K562 (cell line): ENCODE results near the gene SDSL. TPM values are rescaled to one million over a fixed set of nuclear protein-coding genes. Genes with fewer than 3 reads are reported as not detected.

ENCODE experiments used
- ATAC-seq: fragments of 200-7000 bp; cut with Tn5 transposase; 3 replicates; pipeline ENCODE4 v1.9.1; 2020; ENCODE audit warnings: moderate library complexity
- BruUV-seq: library from RNA; stranded (reverse); fragments of 400-500 nt; replicated peaks from 2 replicates; lab custom pipeline; 2021; lab: Mats Ljungman, UMichigan
- CTCF ChIA-PET: fragments of 300-600 bp; formaldehyde crosslinking; extraction: SDS; loops from one replicate; lab custom pipeline; 2021; ENCODE audit warnings: low intra/inter-chr PET ratio; lab: Yijun Ruan, JAX
- POLR2A ChIA-PET: fragments of 300-600, 350-650 bp; sonication (Branson Sonifier 250); formaldehyde crosslinking; extraction: SDS; loops from one replicate; lab custom pipeline; 2021; ENCODE audit warnings: antibody characterized with exemption, inconsistent platforms; lab: Yijun Ruan, JAX
- DNase-seq, 4 experiments: peaks; one replicate each; pipeline versions ENCODE4 v3.0.0 to v3.0.0-alpha.2; 2011 to 2018; ENCODE audit warnings: low spot score in 3 of 4, mixed read lengths in 3 of 4; ENCODE audit errors: extremely low read depth in 1 of 4
- FAIRE-seq: peaks from 2 replicates; lab custom pipeline; 2011; peaks lifted over from hg19 to GRCh38; lab: Jason Lieb, UNC
- H2AFZ ChIP-seq: 2 replicates; pipeline ENCODE4 v1.6.0; 2011; ENCODE audit warnings: low read depth, low read length, control low read depth, inconsistent platforms
- H3K27ac ChIP-seq: fragments of 200-600 bp; 3 replicates; pipeline ENCODE4 v1.8.0; 2011; ENCODE audit warnings: low read depth, mild to moderate bottlenecking, control low read depth, inconsistent platforms, low read length, moderate library complexity, mixed read lengths; ENCODE audit errors: extremely low read depth
- H3K27me3 ChIP-seq, 2 experiments: fragments of 300-600 bp in 1 of 2; 2 replicates in 1 of 2; 3 replicates in 1 of 2; pipeline versions ENCODE4 v1.6.0 to v1.8.0; 2011; ENCODE audit warnings: inconsistent platforms in 2 of 2, low read length in 2 of 2, mild to moderate bottlenecking in 1 of 2, mixed read lengths in 1 of 2, moderate library complexity in 1 of 2; ENCODE audit not compliant: control insufficient read depth in 2 of 2, insufficient read depth in 2 of 2
- H3K36me3 ChIP-seq: fragments of 300-600 bp; 3 replicates; pipeline ENCODE4 v1.8.0; 2011; ENCODE audit warnings: mild to moderate bottlenecking, low read length, inconsistent platforms; ENCODE audit not compliant: control insufficient read depth, insufficient read depth
- H3K4me1 ChIP-seq, 2 experiments: fragments of 200-600 bp in 1 of 2; replicated peaks in 1 of 2; 2 replicates in 1 of 2; 3 replicates in 1 of 2; pipeline versions ENCODE4 v1.5.1 to v1.8.0; 2011; ENCODE audit warnings: inconsistent platforms in 2 of 2, low read length in 2 of 2, mild to moderate bottlenecking in 1 of 2, mixed read lengths in 1 of 2, moderate library complexity in 1 of 2; ENCODE audit not compliant: control insufficient read depth in 2 of 2, insufficient read depth in 2 of 2
- H3K4me2 ChIP-seq: 2 replicates; pipeline ENCODE4 v1.6.1; 2011; ENCODE audit warnings: low read length, control low read depth, inconsistent platforms, mixed read lengths; ENCODE audit not compliant: insufficient read depth
- H3K4me3 ChIP-seq: fragments of 200-600 bp; sonication (generic), shearing (Covaris generic); 2 replicates; pipeline ENCODE4 v1.5.1; 2016; ENCODE audit warnings: control low read depth, inconsistent platforms
- H3K79me2 ChIP-seq: fragments of 200-600 bp; 3 replicates; pipeline ENCODE4 v1.8.0; 2011; ENCODE audit warnings: low read length, inconsistent platforms; ENCODE audit not compliant: control insufficient read depth, insufficient read depth
- H3K9ac ChIP-seq, 2 experiments: 2 replicates each; pipeline versions ENCODE4 v1.6.0 to v1.6.1; 2011; ENCODE audit warnings: low read depth in 2 of 2, low read length in 2 of 2, control low read depth in 1 of 2, inconsistent platforms in 1 of 2, mild to moderate bottlenecking in 1 of 2, mixed read lengths in 1 of 2; ENCODE audit not compliant: insufficient read depth in 1 of 2
- H3K9me1 ChIP-seq: one replicate; pipeline ENCODE4 v1.6.0; 2011; ENCODE audit warnings: inconsistent platforms, mild to moderate bottlenecking, low read length, moderate library complexity; ENCODE audit not compliant: control insufficient read depth, insufficient read depth
- H3K9me3 ChIP-seq: replicated peaks from 2 replicates; pipeline ENCODE4 v1.5.1; 2011; ENCODE audit warnings: low read depth, low read length, inconsistent platforms; ENCODE audit not compliant: control insufficient read depth, insufficient read depth
- H4K20me1 ChIP-seq: replicated peaks from 2 replicates; pipeline ENCODE4 v1.6.1; 2011; ENCODE audit warnings: low read length, inconsistent platforms, mixed read lengths; ENCODE audit not compliant: control insufficient read depth, insufficient read depth
- ADNP ChIP-seq: fragments of 200-800 bp; sonication (Bioruptor generic); IDR thresholded peaks from 2 replicates; pipeline ENCODE4 v1.6.1; 2016; ENCODE audit warnings: missing genetic modification characterization, missing compliant biosample characterization
- BMI1 ChIP-seq: fragments of 150-350 bp; IDR thresholded peaks from 2 replicates; pipeline ENCODE4 v1.6.1; 2014; ENCODE audit warnings: low read length
- FOXM1 ChIP-seq, 2 experiments: fragments of 450-650 bp in 1 of 2; sonication (generic) in 1 of 2; formaldehyde crosslinking in 1 of 2; IDR thresholded peaks; 2 replicates each; pipeline versions ENCODE4 v1.6.1 to v1.9.0; 2017 to 2022; ENCODE audit warnings: low read depth in 2 of 2, mild to moderate bottlenecking in 2 of 2, missing genetic modification reagents in 1 of 2, moderate library complexity in 1 of 2
- IRF2 ChIP-seq: sonication (generic); formaldehyde crosslinking; IDR thresholded peaks from 2 replicates; pipeline ENCODE4 v1.8.1; 2022; ENCODE audit warnings: mild to moderate bottlenecking, missing genetic modification reagents
- NR2F6 ChIP-seq: fragments of 450-650 bp; formaldehyde crosslinking; IDR thresholded peaks from 2 replicates; pipeline ENCODE4 v1.4.0; 2020; ENCODE audit warnings: mild to moderate bottlenecking
- SPI1 ChIP-seq: IDR thresholded peaks from 2 replicates; pipeline ENCODE4 v1.6.1; 2011; ENCODE audit warnings: low read depth, low read length, control low read depth, borderline replicate concordance
- ZNF12 ChIP-seq: sonication (generic); formaldehyde crosslinking; IDR thresholded peaks from 2 replicates; pipeline ENCODE4 v1.4.0; 2020; ENCODE audit warnings: mild to moderate bottlenecking, missing genetic modification reagents
- ZNF121 ChIP-seq: sonication (generic); formaldehyde crosslinking; conservative IDR thresholded peaks from 2 replicates; pipeline ENCODE4 v1.8.0; 2022; ENCODE audit warnings: missing genetic modification reagents
- ZNF586 ChIP-seq: fragments of 450-650 bp; formaldehyde crosslinking; conservative IDR thresholded peaks from 2 replicates; pipeline ENCODE4 v1.4.0; 2020; ENCODE audit warnings: mild to moderate bottlenecking, moderate library complexity
- WGBS: fragments of 100-300 bp; shearing (Covaris generic); methylation state at CpG from one replicate; pipeline ENCODE4 v1.1.6; 2016; ENCODE audit warnings: low coverage, mixed read lengths; ENCODE audit not compliant: insufficient coverage; ENCODE audit errors: missing lambda C conversion rate; 5-methylcytosine and 5-hydroxymethylcytosine counted together
- in situ Hi-C: fragments of 300-500 bp; cut with MboI; formaldehyde crosslinking; loops from 4 replicates; pipeline ENCODE4 v1.15.0; 2018; ENCODE audit warnings: inconsistent platforms, mixed read lengths
- intact Hi-C: fragments of 100-400 bp; cut with micrococcal nuclease; formaldehyde crosslinking; loops from 2 replicates; pipeline ENCODE4 v1.14.2; 2022
- polyA plus RNA-seq, 8 experiments: library from polyadenylated mRNA; depleted of rRNA in 4 of 8; stranded (reverse) in 5 of 8; unstranded in 3 of 8; fragments of >200 nt; fragmentation: Nextera tagmentation in 2 of 8; fragmentation: Illumina TruSeq in 1 of 8; extraction: Ambion mirVana in 2 of 8; extraction: Trizol in 1 of 8; gene quantifications; 2 replicates each; pipeline versions ENCODE4 v1.2.1 to v1.2.3, GENCODE V29; 2011 to 2014; ENCODE audit warnings: inconsistent platforms in 1 of 8, missing spikeins in 1 of 8
- total RNA-seq, 7 experiments: library from RNA; depleted of rRNA in 6 of 7; stranded (reverse); fragments of >200 nt in 6 of 7; fragmentation: Illumina TruSeq in 2 of 7; extraction: Trizol in 2 of 7; gene quantifications; 2 replicates each; pipeline versions ENCODE4 v1.2.1 to v1.2.3, GENCODE V29; 2011 to 2021; ENCODE audit warnings: low replicate concordance in 1 of 7
- TF ChIP-seq, protein P1 (sequence below), 2 experiments: fragments of 450-650 bp; conservative IDR thresholded peaks; 2 replicates each; pipeline ENCODE4 v1.6.1; 2017; ENCODE audit warnings: mild to moderate bottlenecking in 2 of 2, moderate library complexity in 2 of 2
- TF ChIP-seq, protein P2 (sequence below): fragments of 450-650 bp; formaldehyde crosslinking; conservative IDR thresholded peaks from 2 replicates; pipeline ENCODE4 v1.4.0; 2022; ENCODE audit warnings: mild to moderate bottlenecking, missing genetic modification characterization

Gene SDSL
- total and polyA plus RNA-seq, 9 of the 15 experiments (the other 6 are each of a cell fraction or from before 2014, with no cell fraction given) = 0.31 to 11.0 (median 7.4) TPM

DNA sequence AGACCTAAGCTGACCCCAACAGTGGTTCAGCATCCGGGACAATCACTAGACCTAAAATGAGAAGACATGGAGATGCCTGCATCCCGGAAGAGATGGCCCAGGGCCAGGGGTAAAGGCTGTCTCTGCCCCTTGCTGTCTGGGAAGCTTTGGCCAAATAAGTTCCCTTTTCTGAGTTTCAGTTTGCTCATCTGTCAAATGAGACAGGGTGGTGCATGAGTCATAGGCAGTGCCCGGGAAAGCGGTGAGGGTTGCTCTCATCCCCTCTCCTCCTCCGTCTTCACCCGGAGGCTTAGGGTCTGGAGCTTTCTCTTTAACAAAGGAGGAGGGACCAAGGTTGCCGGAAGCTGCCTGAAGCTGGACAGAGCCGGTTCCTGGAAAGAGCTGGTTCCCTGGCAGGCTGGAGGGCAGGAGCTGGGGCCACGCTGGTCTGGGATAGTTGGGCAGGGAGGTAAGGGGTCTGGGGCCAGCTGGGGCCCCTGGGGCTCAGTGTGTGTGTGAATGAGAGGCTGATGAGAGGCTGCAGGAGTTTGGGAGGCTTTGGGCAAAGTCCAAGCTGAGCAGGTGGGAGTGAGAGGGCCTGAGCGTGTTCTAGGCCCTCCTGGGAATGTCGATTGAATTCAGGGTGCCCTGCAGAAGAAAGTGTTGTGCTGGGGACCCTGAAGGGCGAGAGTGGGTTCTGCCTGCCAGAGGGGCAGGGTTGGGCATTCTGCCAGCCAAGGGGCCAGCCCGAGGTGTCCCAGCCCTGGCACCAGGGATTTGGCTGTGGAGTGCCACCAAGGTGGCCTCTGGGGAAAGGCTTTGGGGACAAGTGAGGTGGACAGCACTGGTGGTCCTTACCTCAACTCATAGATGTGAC lies at the start of gene SDSL (continued):
- TF ChIP-seq, protein P1, sequence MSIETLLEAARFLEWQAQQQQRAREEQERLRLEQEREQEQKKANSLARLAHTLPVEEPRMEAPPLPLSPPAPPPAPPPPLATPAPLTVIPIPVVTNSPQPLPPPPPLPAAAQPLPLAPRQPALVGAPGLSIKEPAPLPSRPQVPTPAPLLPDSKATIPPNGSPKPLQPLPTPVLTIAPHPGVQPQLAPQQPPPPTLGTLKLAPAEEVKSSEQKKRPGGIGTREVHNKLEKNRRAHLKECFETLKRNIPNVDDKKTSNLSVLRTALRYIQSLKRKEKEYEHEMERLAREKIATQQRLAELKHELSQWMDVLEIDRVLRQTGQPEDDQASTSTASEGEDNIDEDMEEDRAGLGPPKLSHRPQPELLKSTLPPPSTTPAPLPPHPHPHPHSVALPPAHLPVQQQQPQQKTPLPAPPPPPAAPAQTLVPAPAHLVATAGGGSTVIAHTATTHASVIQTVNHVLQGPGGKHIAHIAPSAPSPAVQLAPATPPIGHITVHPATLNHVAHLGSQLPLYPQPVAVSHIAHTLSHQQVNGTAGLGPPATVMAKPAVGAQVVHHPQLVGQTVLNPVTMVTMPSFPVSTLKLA (conservative IDR thresholded peaks at IDR 0.05) = peak in 1 of 2 experiments; percentile 67; a peak in 2 of 4 replicates
- TF ChIP-seq NR2F6 (CRISPR knock-in tag) (no peak), SPI1 (no peak), ZNF121 (no peak), ZNF586 (no peak), BMI1 (no peak)

DNA sequence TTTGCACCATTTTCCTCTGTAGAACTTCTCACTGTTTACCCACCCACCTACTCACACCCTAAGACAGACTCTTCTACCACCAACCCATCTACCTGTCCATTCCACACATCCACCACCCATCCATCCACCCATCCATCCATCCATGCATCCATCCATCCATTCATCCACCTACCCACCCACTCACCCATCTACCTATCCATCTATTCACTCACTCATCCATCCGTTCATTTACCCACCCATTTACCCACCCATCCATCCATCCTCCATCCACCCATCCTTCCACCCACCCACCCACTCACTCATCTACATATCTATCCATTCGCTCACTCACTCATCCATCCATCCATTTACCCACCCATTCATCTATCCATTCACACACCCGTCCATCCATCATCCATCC lies 48.7 kb upstream of the SDSL start:
- peaks cover 69% of the 10 kb centered on the region; the same call in 2 of the 3 replicates for H3K36me3 ChIP-seq
- H3K9me1 ChIP-seq = no peaks in the 10 kb centered on the region
- no peak overlapping the region for H3K9ac ChIP-seq
- no peak for DNase-seq
- 60% methylated on average over 1 of the region's 3 CpGs for WGBS
- ATAC-seq = no peak
- ChIA-PET CTCF (no interaction called here), POLR2A (no interaction called here)
- H3K27me3 ChIP-seq = no peaks in the 10 kb centered on the region
- no peak overlapping the region for H2AFZ ChIP-seq
- peaks cover 0 to 1% of the 10 kb centered on the region in 2 experiments; a peak in 1 of 5 replicates for H3K4me1 ChIP-seq
- FAIRE-seq = no peak
- intact Hi-C loops = no loop called here
- H3K4me2 ChIP-seq = no peak overlapping the region
- H4K20me1 ChIP-seq = 0 out of 2 replicates have a peak, but pooled peaks cover 3% of the 10 kb centered on the region
- in situ Hi-C loops = no loop called here
- H3K9me3 ChIP-seq = no peaks in the 10 kb centered on the region
- no peak overlapping the region for H3K27ac ChIP-seq
- H3K79me2 ChIP-seq = no peaks in the 10 kb centered on the region
- BruUV-seq = no TSS peak
- H3K4me3 ChIP-seq = no peak overlapping the region
- TF ChIP-seq IRF2 (no peak), FOXM1 (IDR thresholded peaks at IDR 0.05; ENCODE audit: low read depth) (no peak), FOXM1 (CRISPR knock-in tag; IDR thresholded peaks at IDR 0.05; ENCODE audit: low read depth) (no peak), ZNF12 (CRISPR knock-in tag) (no peak), ADNP (tag) (no peak)
- TF ChIP-seq, protein P2, sequence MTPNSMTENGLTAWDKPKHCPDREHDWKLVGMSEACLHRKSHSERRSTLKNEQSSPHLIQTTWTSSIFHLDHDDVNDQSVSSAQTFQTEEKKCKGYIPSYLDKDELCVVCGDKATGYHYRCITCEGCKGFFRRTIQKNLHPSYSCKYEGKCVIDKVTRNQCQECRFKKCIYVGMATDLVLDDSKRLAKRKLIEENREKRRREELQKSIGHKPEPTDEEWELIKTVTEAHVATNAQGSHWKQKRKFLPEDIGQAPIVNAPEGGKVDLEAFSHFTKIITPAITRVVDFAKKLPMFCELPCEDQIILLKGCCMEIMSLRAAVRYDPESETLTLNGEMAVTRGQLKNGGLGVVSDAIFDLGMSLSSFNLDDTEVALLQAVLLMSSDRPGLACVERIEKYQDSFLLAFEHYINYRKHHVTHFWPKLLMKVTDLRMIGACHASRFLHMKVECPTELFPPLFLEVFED (CRISPR knock-in tag) = 0 out of 2 replicates have a peak, but pooled peaks have one; percentile 19
- TF ChIP-seq, all 486 proteins: peak for 1
